CD4-positive, alpha-beta T cell treated with Interleukin-2 at 100 ng/mL for 4 hours (primary cell): ENCODE measurements around the gene BIRC5.
A peak's percentile ranks its signal among the peaks of the same experiment; 100 is the strongest.
"Not testable (repeated sequence)": the region's sequence is repeated elsewhere in the genome, so short reads cannot be mapped to it uniquely, and the experiment has no call there.

Experiments
- DNase-seq: peaks from one replicate; pipeline ENCODE4 v3.0.0-alpha.2; 2020; ENCODE audit warnings: low spot score

The BIRC5 gene

DNA sequence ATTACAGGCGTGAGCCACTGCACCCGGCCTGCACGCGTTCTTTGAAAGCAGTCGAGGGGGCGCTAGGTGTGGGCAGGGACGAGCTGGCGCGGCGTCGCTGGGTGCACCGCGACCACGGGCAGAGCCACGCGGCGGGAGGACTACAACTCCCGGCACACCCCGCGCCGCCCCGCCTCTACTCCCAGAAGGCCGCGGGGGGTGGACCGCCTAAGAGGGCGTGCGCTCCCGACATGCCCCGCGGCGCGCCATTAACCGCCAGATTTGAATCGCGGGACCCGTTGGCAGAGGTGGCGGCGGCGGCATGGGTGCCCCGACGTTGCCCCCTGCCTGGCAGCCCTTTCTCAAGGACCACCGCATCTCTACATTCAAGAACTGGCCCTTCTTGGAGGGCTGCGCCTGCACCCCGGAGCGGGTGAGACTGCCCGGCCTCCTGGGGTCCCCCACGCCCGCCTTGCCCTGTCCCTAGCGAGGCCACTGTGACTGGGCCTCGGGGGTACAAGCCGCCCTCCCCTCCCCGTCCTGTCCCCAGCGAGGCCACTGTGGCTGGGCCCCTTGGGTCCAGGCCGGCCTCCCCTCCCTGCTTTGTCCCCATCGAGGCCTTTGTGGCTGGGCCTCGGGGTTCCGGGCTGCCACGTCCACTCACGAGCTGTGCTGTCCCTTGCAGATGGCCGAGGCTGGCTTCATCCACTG is at the start of gene BIRC5:
BIRC5 (plus strand) TSS at position 238 of the 690 bp plus-strand sequence; CDS start at position 302, 64 bp downstream.
- DNase-seq: peak; percentile 89

DNA sequence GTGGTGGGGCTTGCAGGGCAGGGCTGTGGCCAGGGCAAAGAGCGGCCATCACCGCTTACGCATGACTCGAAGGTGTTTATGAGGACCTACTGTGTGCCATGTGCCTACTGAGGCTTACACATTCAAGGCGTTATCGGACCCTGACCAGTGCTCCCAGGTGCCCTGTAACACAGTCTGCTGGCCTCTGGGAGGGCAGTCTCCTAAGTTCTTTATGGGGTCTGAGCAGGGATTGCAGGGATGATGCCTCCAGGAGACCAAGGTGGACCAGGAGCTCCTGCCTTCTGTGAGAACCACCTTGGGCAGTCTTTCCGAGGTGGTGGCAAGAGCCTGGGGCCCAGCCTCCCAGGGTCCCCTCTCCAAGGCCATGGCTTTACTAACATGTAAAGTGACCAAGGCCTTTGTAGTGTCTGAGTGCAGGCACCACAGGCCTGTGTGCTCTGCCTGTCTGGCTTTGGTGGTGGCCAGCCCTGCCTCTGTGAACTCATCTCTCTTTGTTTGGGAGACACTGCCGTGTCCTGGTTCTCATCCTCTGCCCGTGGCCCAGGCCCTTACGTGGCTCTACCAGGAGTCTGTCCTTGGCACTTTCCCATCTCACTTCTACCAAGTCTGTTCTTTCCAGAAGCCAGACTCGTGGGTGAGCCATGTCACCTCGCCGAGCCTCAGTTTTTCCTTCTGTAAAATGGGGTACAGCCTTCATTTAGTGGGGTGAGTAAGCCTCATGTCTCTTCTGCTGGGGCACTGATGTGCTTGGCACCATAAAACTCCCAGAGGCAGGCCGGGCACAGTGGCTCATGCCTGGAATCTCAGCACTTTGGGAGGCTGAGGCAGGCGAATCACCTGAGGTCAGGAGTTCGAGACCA is 49.1 kb upstream of the BIRC5 start:
- no peak for DNase-seq

- no peak for DNase-seq
Observed at GRCh38 chr17:78166416-78166815, 47.6 kb upstream of the BIRC5 start.

DNA sequence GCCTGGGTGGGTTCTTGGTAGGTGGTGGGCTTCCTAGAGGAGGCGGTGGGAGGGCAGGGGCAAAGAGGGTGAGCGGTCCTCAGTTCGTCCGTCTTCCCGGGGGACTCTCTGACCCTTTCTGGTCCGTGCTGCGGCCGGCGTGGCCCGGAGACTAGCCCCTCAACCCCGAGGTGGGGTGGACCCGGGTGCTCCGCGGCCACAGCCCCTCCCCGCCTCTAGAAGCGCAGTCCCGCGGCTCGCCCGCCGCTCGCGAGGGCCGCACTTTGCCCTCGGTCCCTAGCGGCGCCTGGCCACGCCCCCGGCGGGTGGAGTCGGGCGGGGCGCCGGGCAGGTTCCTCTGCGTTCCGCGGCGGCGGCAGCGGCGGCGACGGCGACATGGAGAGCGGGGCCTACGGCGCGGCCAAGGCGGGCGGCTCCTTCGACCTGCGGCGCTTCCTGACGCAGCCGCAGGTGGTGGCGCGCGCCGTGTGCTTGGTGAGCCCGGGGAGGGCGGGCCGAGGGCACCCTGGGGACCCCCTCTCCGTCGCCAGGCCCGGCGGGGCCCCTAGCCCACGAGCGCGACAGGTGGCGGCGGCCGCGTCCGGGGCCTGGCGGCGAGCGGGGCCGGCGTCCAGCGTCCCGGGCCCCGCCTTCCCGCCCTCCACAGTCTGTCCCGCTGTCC is 45.7 kb upstream of the BIRC5 start, which contains the start of gene SYNGR2:
SYNGR2 (plus strand) TSS at position 340 of the 661 bp plus-strand sequence; CDS start at position 376, 36 bp downstream.
- DNase-seq: peak; percentile 86

DNA sequence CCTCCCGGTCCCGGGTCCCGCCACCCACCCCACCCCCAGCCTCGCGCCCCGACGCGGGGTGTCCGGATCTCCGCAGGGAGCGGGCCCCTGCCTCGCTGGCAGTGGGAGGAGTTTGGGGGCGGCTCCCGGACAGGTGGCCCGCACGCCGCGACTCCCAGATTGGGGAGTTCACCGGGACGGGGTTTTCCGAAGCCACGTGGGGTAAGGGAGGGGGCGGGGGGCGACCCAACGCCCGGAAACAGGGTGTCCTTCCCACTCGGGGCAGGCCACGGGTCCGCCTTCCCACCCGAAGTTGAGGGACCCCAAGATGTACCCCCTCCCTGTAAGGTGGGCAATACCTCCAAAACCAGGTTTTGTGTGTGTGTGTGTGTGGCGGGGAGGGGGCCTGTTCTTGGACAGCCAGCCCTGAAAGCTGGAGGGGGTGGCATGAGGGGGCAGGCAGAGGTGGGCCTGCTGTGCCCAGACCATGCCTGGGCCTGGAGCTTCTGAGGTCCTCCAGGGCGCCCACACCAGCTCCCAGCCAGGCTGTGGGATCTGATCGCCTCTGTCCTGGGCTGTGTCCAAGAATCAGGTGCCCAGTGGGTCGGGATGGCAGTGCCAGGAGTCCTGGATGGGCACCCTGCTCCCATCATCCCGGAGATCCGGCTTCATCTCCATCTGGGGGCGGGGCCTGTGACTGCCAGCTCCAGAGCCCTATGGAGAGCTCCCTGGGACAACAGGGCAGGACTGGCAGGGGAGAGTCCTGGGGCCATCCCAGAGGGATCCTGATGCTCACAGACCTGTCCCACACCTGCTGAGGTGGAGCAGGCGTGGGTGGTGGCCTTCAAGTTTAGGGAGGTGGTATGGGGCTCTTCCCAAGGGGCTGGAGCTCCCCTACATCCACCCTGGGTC is 44.9 kb upstream of the BIRC5 start:
- DNase-seq: peak; percentile 52

DNA sequence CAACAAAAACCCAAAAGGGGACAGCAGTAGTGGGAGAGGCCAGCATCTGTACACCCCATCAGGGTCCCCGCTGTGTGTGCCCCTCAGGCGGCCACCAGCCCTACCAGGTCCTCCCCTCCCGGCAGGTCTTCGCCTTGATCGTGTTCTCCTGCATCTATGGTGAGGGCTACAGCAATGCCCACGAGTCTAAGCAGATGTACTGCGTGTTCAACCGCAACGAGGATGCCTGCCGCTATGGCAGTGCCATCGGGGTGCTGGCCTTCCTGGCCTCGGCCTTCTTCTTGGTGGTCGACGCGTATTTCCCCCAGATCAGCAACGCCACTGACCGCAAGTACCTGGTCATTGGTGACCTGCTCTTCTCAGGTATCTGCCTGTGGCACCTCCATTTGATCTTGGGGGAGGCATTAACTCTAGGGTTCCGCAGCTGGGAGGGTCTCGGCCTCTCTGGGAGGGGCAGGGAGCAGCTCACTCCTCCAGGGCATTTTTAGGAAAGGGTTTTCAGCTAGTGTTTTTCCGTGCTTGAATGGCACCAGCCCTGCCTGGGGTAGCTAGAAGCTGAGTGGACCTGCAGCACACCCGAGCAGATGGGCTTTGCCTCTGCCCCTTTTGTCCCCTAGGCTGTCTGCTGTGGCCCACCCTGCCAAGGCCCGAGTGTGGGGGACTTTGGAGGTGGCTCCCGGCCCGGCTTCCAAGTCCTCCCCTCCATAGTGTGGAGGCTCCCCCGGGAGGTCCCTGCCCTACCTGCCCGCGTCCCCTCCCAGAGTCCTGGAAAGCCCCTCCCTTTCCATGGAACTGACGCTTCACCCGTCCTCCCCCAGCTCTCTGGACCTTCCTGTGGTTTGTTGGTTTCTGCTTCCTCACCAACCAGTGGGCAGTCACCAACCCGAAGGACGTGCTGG is 43.1 kb upstream of the BIRC5 start:
- no peak for DNase-seq

- DNase-seq: not testable (repeated sequence)
Observed at GRCh38 chr17:78171591-78172248, 42.3 kb upstream of the BIRC5 start.

GRCh38 chr17:78172249-78173051 is 41.6 kb upstream of the BIRC5 start:
- no peak for DNase-seq

DNA sequence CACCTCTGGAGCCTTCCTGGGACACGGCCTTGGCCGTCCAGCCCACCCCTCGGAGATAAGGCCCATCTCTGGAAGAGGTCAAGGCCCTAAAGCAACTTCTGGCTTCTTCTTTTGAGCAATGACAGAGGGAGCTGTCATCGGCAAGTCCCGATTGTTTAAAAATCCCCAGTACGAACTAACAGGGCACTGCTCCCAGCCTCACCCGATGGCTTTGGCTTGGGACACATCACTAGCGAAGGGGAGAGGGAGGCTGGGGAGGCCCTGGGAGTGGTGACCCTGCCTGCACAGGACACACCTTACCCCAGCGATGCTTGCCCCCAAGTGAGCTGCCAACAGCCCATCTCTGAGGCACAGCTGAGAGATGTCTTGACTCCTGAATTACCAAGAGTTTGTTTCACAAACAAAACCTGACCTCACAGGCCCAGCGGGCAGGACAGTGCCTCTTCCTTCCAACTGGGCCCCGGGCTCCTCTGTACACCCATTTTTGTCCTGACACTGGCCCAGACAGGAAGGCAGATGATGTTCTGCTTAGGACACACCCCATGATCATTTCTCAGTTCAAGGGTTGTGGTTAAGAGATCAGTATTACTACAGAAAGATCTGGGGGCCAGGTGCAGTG is 40.8 kb upstream of the BIRC5 start:
- DNase-seq: peak; percentile 42

- DNase-seq: no peak
Observed at GRCh38 chr17:78174346-78174869, 39.6 kb upstream of the BIRC5 start.

GRCh38 chr17:78174870-78175642 is 39.0 kb upstream of the BIRC5 start:
- no peak for DNase-seq

DNA sequence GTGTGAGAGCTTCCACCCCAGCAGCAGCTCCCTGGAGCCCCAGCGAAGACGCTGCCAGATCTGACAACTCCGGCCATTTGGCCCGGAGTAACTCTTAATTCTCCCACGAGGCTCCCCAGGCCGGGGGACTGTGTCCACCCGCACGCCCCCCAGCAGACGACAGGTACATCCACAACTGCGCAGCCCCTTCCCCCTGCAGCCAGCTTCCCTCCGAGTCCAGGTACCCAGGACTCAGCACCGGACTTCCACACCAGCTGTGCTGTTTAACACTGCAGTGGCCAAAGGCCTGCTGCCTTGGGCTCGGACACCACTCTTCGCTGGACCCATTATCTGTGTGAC is 38.4 kb upstream of the BIRC5 start:
- no peak for DNase-seq

- DNase-seq: peak; percentile 81
Observed at GRCh38 chr17:78176548-78177025, 37.5 kb upstream of the BIRC5 start.

- DNase-seq: no peak
Observed at GRCh38 chr17:78179372-78179771, 34.7 kb upstream of the BIRC5 start.

DNA sequence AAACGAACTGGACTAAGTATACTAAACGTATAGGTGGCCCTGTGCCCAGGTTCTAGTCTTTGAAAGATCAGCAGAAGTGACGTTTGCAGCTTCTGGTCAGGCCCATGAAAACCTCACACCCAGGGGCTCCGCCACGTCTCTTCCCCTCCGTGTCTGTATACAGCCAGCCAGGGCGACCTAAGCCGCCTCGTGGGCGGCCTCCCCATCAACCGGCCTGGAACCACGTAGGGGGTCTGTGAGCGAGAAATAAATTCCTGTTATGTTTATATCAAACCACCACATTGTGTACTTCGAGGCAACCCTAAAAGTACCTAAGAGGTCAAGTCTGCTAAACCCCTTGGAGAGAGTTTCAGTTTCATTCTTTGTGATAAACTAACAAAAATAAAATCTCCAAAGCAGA is 34.0 kb upstream of the BIRC5 start:
- DNase-seq: no peak

DNA sequence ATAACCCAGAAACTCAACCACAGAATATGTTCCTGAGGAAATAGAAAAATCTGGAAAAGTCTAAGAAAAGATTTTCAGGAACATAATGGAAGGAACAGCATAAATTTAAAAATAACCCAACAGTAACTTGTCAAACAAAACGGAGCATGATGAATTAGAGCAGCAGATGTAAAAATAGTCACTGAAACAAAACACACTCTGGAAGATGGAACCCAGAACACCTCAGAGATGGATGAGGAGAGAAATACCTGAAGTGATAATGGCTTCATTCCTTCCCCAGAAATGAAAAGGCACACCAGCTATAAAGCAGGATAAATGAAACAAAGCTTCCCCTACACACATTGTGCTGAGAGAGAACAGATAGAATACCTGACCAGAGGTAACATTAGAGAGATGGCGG is 33.5 kb upstream of the BIRC5 start:
- no peak for DNase-seq

DNA sequence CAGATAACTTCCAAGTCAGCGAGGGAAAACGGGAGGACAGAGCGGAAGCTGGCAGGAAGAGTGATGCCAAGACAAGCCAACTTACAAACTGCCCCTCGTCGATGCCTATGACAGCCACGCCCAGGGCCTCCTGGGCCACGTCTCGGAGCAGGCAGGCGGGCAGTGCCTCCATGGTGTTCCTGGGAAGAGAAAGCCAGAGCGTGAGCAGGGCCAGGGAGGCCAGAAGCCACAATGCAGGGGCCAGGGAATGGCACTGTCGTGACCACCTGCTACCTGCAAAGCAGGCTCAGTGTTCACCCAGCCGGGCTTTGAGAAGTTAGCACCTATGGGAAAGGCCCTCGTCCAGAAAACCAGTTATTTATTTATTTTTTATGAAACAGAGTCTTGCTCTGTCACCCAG is 31.5 kb upstream of the BIRC5 start:
- no peak for DNase-seq

GRCh38 chr17:78183916-78184315 is 30.1 kb upstream of the BIRC5 start:
- no peak for DNase-seq
